Measurements from ENCODE around the gene THADA.
A peak's percentile ranks its signal among the peaks of the same experiment; 100 is the strongest.

The THADA gene

DNA sequence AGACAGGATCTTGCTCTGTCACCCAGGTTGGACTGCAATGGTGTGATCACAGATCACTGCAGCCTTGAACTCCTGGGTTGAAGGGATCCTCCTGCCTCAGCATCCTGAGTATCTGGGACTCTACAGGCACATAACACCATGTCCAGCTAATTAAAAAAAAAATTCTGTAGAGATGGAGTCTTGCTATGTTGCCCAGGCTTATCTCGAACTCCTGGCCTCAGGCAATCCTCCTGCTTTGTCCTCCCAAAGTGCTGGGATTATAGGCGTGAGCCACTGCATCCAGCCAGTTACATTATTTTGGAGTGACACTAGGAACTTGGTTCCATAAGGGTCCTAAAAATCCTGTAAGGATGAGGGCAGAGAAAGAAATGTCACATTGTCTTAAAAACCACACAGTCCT is 280.4 kb downstream of the THADA start:
- no peaks in the 10 kb centered on the region for H3K27me3 Mint-ChIP-seq (ENCODE audit: low read depth, poor library complexity)
- no peak overlapping the region for H3K27ac Mint-ChIP-seq
- no peaks in the 10 kb centered on the region for H3K9me3 Mint-ChIP-seq
- peaks cover 24% of the 10 kb centered on the region for H3K4me1 Mint-ChIP-seq
- TF ChIP-seq, protein P1, sequence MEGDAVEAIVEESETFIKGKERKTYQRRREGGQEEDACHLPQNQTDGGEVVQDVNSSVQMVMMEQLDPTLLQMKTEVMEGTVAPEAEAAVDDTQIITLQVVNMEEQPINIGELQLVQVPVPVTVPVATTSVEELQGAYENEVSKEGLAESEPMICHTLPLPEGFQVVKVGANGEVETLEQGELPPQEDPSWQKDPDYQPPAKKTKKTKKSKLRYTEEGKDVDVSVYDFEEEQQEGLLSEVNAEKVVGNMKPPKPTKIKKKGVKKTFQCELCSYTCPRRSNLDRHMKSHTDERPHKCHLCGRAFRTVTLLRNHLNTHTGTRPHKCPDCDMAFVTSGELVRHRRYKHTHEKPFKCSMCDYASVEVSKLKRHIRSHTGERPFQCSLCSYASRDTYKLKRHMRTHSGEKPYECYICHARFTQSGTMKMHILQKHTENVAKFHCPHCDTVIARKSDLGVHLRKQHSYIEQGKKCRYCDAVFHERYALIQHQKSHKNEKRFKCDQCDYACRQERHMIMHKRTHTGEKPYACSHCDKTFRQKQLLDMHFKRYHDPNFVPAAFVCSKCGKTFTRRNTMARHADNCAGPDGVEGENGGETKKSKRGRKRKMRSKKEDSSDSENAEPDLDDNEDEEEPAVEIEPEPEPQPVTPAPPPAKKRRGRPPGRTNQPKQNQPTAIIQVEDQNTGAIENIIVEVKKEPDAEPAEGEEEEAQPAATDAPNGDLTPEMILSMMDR (IDR thresholded peaks at IDR 0.05) = no peak
- H3K4me3 Mint-ChIP-seq = no peak overlapping the region
- H3K36me3 Mint-ChIP-seq (ENCODE audit: low read depth) = peaks cover 4% of the 10 kb centered on the region
- DNase-seq = no peak

DNA sequence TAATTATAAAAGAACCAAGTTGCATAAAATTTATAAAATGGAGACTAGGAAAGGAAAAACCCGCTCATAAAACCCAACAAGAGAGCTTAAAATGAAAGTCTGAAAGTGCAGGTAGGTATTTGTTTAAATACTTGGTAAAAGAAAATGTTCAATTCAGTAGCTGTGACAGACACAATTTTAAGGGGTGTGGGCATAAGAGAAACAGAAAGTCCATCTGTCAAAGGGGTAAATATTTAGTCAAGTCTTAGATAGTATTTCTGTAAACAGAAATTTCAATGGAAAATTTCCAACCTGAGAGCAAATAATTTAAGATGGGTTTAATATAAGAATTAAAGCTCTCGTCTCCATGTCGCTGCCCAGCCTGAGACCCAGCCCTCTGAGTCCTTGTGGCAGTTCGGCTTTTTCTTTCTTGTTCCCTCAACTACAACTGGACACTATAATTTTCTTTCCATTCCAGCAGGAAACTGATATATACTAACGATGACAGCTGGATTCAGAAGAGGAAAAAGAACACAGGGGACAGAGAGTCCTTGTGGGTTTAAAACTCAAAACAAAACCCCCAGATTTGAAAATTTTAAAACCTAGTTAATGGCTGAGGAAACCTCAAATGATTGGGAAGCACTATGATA is 281.4 kb downstream of the THADA start:
- H3K36me3 Mint-ChIP-seq (ENCODE audit: low read depth) = peaks cover 10% of the 10 kb centered on the region
- H3K9me3 Mint-ChIP-seq = no peaks in the 10 kb centered on the region
- no peak for DNase-seq
- H3K27ac Mint-ChIP-seq = no peak overlapping the region
- TF ChIP-seq, protein P1 (IDR thresholded peaks at IDR 0.05) = no peak
- no peaks in the 10 kb centered on the region for H3K27me3 Mint-ChIP-seq (ENCODE audit: low read depth, poor library complexity)
- peaks cover 17% of the 10 kb centered on the region for H3K4me1 Mint-ChIP-seq
- H3K4me3 Mint-ChIP-seq = no peak overlapping the region

DNA sequence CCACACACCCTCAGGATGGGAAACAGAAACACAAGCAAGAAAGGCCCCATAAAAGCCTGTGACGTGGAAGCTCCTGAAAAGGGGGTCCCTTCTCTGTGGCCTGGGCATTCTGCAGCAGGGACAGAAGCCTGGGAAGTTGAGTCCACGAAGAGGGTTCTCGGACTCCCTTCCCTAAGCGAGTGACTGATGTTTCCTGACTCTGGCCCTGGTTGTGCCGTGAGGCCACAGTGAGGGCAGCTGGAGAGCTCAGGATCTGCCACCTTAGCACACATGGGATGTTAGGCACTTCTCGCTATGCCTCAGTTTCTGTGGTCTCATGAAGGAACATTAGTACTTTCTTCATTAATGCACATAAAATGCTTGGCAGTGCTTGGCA is 282.2 kb downstream of the THADA start:
- Mint-ChIP-seq H3K36me3 (ENCODE audit: low read depth) (peaks cover 14% of the 10 kb centered on the region), H3K9me3 (no peaks in the 10 kb centered on the region), H3K27me3 (ENCODE audit: low read depth, poor library complexity) (no peaks in the 10 kb centered on the region), H3K4me3 (no peak overlapping the region), H3K27ac (no peak overlapping the region), H3K4me1 (peaks cover 13% of the 10 kb centered on the region)
- TF ChIP-seq, protein P1 (IDR thresholded peaks at IDR 0.05) = no peak
- DNase-seq = no peak

DNA sequence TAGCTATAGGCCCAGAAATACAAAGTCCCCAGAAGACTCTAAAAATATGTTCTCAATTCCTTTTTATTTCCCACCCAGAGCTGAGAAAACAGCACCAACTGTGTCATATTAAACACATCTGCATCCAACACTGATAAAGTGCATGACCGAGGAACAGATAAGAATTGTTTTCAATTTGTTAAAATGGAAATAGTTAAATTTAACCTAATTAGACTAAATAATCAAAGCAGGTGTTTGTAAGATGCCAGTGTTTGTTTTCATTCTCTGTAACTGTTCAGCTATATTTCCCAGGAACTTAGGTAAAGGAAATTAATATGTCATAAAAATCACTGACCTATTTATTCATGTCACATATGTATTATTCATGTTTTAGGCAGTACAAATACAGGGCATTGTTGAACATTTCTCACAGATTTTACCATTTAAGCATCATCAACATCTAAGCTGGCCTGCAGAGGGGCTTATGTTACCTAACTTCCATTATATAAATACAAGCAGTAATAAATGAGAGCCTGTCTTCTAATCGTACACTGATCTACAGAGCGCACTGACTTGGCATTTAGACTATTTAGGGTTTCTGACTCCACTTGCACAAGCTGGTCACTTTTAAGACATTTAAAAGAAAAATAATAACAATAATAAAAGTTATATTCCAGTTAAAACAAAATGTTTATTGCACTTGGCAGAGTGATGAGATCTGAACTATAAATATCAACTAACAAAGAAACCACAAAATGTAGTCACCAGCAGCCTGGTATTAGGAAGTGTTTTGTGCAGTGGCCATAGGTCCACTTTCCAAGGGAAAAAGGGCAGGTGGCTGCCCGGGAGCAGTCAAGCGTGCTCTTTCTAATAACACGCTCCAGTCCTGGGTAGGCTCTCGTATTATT is 282.8 kb downstream of the THADA start:
- Mint-ChIP-seq H3K27ac (peak overlapping the region; percentile 49), H3K4me3 (no peak overlapping the region), H3K27me3 (ENCODE audit: low read depth, poor library complexity) (no peaks in the 10 kb centered on the region), H3K36me3 (ENCODE audit: low read depth) (peaks cover 17% of the 10 kb centered on the region), H3K4me1 (peaks cover 13% of the 10 kb centered on the region), H3K9me3 (no peaks in the 10 kb centered on the region)
- DNase-seq = peak; percentile 11
- TF ChIP-seq, protein P1 (IDR thresholded peaks at IDR 0.05) = no peak

DNA sequence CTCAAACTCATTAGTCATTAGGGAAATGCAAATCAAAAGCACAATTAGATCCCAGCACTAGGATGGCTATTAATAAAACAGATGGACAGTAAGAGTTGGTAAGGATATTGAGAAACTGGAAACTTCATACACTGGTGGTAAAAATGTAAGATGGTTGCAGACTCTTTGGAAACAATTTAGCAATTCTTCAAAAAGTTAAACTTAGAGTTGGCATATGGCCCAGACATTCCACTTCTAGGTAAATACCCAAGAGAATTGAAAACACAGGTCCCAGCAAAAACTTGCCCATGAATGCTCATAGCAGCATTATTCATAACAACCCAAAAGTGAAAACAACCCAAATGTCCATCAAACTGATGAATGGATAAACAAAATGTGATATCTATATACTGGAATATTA is 284.6 kb downstream of the THADA start:
- Mint-ChIP-seq H3K4me3 (no peak overlapping the region), H3K4me1 (peaks cover 13% of the 10 kb centered on the region), H3K36me3 (ENCODE audit: low read depth) (peaks cover 21% of the 10 kb centered on the region), H3K27me3 (ENCODE audit: low read depth, poor library complexity) (no peaks in the 10 kb centered on the region), H3K27ac (no peak overlapping the region), H3K9me3 (no peaks in the 10 kb centered on the region)
- no peak for DNase-seq
- TF ChIP-seq, protein P1 (IDR thresholded peaks at IDR 0.05) = no peak
